Cerebellar nuclear complex (tissue), 1 donor: ENCODE results near the gene TPRG1.
A peak's percentile ranks its signal among the peaks of the same experiment; 100 is the strongest.

Source experiments
- DNase-seq, 2 experiments: peaks; one replicate each; lab custom pipeline; 2025; lab: John Stamatoyannopoulos, UW

Gene TPRG1, protein sequence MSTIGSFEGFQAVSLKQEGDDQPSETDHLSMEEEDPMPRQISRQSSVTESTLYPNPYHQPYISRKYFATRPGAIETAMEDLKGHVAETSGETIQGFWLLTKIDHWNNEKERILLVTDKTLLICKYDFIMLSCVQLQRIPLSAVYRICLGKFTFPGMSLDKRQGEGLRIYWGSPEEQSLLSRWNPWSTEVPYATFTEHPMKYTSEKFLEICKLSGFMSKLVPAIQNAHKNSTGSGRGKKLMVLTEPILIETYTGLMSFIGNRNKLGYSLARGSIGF

DNA sequence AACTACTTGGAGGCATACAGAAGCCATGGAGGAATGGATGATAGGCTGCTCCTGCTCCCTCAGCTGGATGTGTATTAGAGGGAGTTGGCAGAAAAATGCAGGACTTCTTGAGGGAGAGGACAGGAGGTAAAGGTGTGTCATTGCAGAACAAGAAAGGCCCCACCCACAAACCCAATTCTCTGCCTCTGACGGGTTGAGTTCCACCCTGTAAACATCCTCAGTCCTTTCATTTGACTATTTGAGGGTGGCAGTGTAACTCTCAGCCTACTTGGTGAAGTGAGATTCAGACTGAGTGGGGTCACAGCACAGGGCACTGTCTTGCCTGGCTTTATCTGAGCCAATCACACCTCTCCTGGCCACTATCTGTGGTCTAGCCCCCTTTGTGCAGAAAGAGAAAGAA, at the start of gene TPRG1:
Gene TPRG1 (plus strand): TSS at position 265 of the 400 bp plus-strand sequence. CDS start 35,414 bp downstream, outside the sequence.
- no peak for DNase-seq

DNA sequence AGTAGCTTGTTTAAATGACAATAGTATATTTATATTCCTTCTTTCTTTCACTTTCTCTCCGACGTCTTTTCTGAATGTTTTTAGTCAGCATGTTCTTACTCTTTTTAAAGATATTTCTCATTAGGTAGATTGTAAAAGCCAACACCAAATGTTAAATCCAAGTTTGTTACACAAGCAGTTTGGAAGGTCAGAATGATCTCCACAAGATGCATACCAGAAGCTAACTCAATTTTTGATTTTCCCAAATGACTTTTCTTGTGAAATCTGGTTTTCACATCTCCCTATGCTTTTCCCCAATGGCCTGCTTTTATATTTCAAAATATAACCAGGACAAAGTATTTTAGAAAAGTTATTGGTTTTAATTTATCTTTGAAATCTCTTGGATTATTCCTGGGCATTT, 49.7 kb upstream of the TPRG1 start:
- no peak for DNase-seq

DNA sequence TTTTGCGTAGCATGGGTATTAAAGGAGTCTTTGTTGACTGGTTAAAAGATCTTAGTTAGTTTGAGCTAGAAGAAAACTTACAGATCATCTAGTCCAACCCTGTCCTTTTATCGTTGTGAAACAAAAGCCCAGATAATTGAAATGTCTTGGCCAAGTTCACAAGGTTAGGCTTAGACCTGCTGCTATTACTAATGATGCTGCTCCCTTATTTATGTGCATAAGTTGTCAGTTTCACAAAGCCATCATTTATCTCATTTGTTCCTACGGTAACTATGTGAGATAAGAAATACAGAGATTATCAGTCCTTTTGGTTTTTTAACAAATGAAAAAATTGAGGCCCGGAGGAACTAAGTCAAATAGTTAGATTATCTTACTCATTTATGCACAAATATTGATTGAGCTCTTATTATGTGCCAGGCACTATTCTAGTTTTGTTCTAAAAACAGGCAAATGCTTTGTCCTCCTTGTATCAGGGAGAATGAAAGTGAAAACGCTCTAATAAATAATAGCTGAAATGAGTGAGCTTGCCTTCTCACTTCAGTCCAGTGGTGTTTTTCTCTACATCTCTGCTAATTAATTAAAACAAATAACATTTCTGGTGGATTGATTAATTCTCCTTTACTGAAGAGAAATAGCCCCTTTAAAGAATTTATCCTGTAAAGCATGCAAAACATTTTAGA, 49.1 kb upstream of the TPRG1 start:
- no peak for DNase-seq

DNA sequence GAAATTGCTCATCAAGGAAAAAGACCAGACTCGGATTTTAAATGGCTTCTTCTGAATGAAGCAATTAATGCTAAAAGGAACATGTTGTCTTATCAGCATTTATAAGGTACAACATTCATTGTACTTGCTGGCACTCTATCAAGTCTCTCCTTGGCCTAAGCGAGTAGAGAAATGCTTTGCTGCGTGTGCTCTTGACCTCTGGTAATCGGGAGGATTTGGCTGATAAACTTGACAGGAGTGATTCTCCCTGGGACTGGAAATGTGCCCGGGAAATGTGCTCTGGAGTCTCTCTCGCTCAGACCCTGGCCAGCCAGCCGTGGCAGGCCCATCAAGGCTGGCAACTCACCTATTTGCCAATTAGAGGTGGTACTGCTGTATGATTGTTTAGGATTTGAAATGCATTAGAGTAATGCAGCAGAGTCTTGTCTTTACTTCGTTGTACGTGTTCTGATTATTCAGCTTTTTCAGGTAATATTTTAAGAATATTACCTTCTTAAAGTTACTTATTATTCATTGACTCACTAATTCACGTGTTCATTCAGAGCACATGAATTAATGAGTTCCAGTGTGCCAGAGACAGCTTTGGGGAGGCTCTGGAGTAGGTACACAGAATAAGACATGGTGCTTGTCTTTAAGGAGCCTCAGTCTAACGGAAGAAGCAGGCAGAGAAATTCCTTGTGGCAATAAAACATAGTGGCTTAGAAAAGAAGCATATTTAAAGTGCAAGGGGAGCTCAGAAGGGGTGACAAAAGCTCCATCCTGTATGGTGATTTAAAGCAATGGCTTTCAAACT, 48.0 kb upstream of the TPRG1 start:
- peak; percentile 27 to 49 for DNase-seq

DNA sequence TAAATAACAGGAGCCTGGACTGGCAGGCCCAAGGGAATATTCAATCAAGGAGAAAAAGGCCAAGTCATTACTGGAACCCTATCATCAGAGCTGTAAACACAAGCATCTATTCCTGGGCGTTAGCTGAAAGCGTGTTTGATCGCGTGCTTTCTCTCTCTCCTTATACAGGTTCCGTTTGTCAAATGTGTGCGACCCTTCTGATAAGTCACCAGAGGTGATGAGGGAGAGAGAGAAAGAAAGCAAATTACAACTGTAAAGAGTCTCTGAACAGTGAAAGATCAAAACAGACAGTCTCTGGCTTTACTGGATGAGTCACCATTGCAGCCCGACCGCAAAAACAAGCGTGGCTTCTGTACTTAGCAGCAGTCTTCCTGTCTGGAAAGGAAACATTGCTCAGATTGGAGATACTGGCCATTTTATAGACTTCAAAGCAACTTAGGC, 39.5 kb upstream of the TPRG1 start:
- no peak for DNase-seq

DNA sequence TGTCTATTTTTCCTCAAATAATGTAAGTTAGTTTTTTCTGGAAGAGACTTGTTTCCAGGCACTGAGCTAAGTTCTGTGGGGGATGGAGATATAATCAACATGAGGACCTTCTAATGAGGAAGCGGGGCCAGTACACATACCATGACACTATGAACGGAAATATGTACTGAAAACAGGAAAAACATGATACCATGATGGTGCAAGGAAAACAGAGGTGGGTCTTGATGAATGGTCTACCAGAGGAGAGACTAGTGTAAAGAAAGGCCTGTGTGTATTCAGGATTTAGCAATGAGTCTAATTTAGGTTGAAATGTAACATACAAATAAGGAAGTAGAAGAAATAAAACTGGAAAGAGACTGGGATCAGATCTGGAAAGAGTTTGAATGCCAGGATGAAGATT, 38.9 kb upstream of the TPRG1 start:
- no peak for DNase-seq

GRCh38 chr3:189133768-189134167, 38.0 kb upstream of the TPRG1 start:
- no peak for DNase-seq

DNA sequence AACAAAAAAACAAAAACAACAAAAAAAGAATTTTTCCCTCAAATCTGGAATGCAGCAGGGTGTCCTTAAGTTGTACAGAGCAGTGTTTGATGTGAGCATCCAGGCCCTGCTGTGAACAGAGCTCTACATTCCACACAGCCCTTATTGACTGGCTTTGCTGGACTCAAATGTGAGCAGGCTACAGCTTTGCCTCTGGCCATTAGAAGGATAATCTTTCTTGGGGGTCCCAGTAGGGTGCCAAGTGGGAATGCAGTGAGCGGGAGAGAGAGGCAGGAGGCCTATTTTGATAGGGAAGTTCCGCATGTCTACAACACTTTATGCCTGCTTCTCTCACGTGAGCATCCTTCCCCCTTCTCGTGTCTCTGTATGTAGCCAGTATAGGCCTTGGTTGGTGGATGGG, 34.4 kb upstream of the TPRG1 start:
- no peak for DNase-seq

DNA sequence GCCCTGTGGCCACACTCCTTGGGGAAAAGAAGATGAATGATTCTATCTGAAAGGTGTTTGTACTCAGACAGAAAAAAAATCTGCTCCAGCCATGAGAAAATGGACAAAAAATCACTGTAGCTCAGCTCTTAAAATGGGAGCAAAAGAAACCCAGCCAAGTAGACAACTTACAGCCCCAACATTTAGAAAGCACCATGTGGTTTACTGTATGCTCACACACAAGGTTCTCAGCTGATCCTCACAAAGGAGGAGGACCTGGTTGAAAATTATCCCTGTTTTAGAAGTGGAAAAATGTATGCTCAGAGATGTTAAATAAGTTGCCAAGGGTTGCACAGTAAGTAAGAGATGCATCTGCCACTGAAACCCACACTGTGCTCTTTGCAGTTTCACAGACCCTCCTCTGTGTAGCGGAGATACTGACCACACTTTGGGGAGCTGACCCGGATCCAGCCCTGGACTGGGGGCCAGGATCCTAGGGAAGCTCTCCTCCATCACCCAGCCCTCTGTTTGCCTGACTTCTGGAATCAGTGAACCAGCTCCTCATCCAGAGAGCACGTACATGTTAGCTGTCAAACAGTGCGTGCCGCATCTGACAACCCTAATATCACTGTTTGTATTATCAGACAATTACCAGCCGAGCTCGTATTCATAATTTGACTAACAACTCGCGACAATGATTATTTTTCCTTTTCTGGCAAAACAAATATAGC, 32.7 kb upstream of the TPRG1 start:
- DNase-seq, result no peak

GRCh38 chr3:189139611-189139940, 32.2 kb upstream of the TPRG1 start:
- peak in 1 of 2 experiments; percentile 39 for DNase-seq

GRCh38 chr3:189142527-189142926, 29.2 kb upstream of the TPRG1 start:
- DNase-seq, result no peak

DNA sequence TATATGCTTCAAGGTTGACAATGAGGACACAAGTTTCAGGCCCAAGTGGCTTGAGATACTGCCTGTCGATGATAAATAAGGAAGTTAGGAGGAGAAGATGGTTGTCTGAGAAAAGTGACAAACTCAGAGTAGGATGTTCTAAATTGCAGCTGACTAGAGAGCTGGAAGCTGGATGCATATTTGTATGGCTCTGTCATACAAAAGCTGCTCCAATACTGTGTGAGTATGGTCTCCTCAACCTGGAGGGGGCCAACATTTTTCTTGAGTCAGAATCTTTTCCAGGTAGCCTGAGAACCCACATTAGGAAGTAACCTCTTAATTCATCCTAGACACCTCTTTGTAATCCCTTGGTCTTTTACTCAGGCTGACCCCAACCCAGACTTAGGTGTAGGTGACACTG, 28.4 kb upstream of the TPRG1 start:
- DNase-seq, result no peak

GRCh38 chr3:189143771-189144170, 28.0 kb upstream of the TPRG1 start:
- no peak for DNase-seq

DNA sequence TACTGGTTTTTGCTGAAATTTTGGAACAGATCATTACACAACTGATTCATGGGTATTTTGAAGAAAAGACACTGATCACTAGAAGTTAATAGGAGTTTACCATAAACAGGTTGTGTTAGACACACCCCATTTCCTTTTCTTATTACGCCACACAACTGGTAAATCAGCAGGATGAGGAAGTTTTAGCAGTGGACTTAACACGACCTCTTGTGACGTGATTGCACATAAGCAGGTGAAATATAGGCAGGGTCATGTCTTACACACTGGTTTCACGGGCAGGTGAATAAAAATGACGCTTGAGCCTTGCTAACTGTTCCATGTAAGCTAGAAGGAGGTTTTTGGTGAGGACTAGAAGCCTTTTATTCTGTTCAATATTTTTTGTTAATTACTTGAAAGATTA, 27.1 kb upstream of the TPRG1 start:
- DNase-seq, result no peak

GRCh38 chr3:189146848-189147247, 24.9 kb upstream of the TPRG1 start:
- DNase-seq, result no peak

DNA sequence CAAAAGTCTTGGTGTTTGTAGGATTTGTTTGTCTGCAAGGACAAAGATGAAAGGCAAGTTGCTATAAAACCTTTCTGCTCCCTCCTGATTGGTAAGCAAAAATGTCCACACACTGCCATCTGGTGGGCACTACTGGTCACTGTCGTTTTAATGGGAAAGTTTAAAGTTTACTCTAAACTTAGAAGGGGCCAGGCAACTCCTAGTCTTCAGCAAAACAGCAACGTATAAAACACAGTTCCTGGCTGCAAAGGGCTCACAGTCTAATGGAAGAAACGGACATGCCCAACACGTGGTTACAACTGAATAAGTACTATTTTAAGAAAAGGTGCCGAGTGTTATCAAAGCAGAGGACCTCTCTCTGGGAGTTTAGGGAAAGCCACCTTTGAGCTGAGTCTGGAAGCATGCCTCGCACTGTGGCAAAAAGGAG, 23.7 kb upstream of the TPRG1 start:
- DNase-seq, result peak in 1 of 2 experiments; percentile 45

DNA sequence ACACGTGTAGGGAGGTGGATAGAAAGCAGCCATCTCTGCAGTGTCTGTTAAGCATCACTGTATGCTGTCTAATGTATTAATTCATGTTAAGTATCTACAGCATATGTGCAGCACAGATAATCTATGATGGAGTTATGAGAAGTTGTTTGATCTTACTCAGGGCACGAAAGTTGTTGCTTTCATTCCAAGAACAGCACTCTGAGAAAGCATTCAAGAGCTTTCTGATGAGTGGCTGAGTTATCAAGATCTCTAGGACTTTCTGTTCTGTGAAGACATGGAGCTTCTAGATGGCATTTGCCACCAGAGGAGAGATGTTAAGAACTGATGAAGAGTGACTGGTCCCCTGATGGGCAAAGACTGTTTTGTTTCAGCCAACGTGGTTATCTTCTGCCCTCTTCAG, 22.6 kb upstream of the TPRG1 start:
- DNase-seq, result no peak

DNA sequence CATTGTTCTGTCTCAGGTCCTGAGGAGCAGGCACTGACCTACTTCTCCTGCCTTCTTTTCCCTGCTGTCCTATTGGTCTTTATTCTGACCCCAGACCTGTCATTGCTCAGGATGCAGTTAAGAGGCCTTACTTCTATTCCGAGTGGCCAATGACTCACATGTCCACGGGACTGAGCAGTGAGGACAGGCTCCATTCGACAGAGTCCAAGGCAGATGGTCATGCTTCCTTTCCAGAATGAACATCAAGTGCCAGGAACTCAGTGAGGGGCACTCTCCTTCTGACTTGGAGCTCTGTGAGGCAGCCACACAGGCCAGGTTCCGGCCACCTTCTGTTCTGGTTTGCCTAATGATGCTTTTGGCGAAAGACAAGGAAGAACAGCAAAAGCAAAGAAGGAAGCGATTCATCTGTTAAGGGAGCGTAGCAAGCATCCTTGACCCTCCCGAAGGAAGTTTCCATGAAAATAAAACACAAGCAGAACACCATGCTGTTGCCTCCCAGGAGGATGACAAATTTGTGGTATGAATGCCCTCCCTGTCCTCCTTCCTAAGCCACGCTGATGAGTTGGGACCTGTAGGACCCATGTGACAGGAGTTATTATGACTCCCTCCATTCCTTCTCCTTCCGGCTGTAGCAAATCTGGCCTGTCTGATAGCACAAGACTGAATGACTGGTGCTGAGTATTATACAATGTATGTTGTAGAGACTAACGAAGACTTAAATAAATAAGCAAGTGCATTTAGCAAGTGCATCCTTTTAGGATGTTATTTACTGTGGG, 14.4 kb upstream of the TPRG1 start:
- DNase-seq, result peak; percentile 95 to 99

DNA sequence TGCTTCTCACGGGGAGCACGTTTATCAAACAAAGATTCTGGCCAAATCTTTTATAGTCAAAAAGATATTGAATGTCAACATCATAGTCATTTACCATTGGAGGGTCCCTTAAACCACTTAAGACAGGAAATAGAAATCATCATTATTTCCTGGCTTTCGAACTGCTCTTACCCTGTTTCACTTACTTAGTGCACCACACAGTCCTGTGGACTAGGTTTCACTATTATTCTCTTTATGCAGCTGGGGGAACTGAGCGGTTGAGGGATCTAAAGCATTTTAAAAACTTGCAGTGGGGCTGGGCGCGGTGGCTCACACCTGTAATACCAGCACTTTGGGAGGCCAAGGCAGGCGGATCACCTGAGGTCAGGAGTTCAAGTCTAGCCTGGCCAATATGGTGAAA, 13.7 kb upstream of the TPRG1 start:
- no peak for DNase-seq

- DNase-seq, result no peak
Measured at GRCh38 chr3:189160519-189161309, 11.1 kb upstream of the TPRG1 start.
